ENCODE results near the gene DCST2. TPM values are rescaled to one million over a fixed set of nuclear protein-coding genes. Genes with fewer than 3 reads are reported as not detected.

The DCST2 gene
- total and polyA plus RNA-seq, 2 of the 8 experiments (the other 6 are each of a cell fraction or from before 2014, with no cell fraction given): 0.43 to 2.1 TPM

GRCh38 chr1:154978360-154978759 lies 55.2 kb downstream of the DCST2 start (continued):
- TF ChIP-seq CHD7 (IDR thresholded peaks at IDR 0.05; ENCODE audit: insufficient replicate concordance, low read length) (no peak), BACH1 (IDR thresholded peaks at IDR 0.05; ENCODE audit: low read length) (no peak), ASH2L (IDR thresholded peaks at IDR 0.05; ENCODE audit: low read length) (no peak), SIX5 (IDR thresholded peaks at IDR 0.05; ENCODE audit: low read depth, low read length) (no peak), BRCA1 (IDR thresholded peaks at IDR 0.05; ENCODE audit: low read depth, low read length) (no peak)

Data from H1 (cell line).